ENCODE results near the gene RASEF. TPM values are rescaled to one million over a fixed set of nuclear protein-coding genes. Genes with fewer than 3 reads are reported as not detected.
"Not testable (repeated sequence)": the region's sequence is repeated elsewhere in the genome, so short reads cannot be mapped to it uniquely, and the experiment has no call there.

RASEF gene
- total RNA-seq (under 1 TPM; 0.06 to 0.21 TPM), polyA plus RNA-seq (1 to 10 TPM in 1 of 2 donors, under 1 TPM in 1; 0.08 to 2.0 TPM)
- long read RNA-seq, donor 1: 0 reads
- long read RNA-seq, donor 2, partial matches to known transcripts: 0 of 2 reads
- long read RNA-seq, donor 2, other reads (novel, unspliced or antisense): 1 of 2 reads

DNA sequence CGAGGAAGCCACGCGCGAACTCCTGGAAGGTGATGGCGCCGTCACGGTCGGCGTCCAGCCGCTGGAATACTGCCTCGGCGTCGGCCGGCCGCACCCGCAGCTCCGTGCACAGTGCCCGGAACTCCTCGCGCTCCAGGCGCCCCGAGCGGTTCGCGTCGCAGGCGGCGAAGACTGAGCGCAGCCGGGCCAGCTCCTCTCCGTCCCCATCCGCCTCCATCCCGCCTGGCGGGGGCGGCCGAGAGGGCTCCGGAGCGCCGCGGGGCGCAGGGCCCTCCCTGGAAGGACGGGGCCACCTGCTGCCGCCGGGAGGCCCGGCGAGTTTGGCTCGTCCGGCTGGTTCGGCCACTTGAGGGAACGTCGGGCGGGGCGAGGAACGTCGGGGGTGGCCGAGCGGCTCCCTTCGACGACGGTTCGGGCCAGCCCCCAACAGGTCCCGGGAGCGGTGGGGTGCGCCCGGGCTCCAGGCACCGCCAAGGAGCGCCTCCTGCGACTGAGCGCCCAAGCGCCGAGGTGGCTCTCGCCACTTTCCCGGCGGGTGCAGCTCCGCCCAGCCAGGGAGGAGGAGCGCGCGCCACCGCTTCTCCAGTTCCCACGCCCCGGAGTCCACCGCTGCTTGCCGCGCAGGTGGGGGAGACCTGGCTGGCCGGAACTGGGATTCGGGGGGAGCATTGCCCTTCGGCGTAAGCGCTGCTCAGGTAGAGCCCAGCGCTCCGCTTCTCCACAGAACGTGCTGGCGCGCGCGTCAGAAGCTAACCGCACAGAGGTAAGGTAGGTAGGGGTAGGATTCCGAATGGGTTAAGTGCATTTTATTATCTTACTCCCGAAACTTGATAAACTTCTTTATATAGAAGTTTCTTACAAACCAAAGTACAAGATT is at the start of gene RASEF:
TSS of gene RASEF (minus strand) at position 492 of the 877 bp plus-strand sequence. CDS start at position 217, 275 bp downstream.
- peaks cover 0 to 3% of the 10 kb centered on the region in 2 donors for H3K27me3 ChIP-seq (ENCODE audit: control insufficient read depth in 1 of 2, insufficient read depth in 2 of 2, low read length in 1 of 2)
- no peaks in the 10 kb centered on the region for H3K4me1 ChIP-seq (ENCODE audit: control insufficient read depth in 1 of 2, insufficient read depth in 2 of 2, low read length in 2 of 2)
- no peak within 1 kb of the TSS for H3K27ac ChIP-seq (ENCODE audit: low read depth in 1 of 2, low read length in 2 of 2)
- DNase-seq (peak in 1 of 2 donors; percentile 65), ATAC-seq (ENCODE audit: low FRiP score) (peak; percentile 56)
- H3K9me3 ChIP-seq (ENCODE audit: control insufficient read depth, low read length): peaks cover 5% of the 10 kb centered on the region
- H3K4me3 ChIP-seq (ENCODE audit: low read length in 2 of 2): no peak within 1 kb of the TSS
- WGBS, 2 donors: 2% methylated on average over 71 to 99 of the region's 99 CpGs
- intact Hi-C loops (cut with DNase I): no loop called here
- no peaks in the 10 kb centered on the region for H3K36me3 ChIP-seq (ENCODE audit: control insufficient read depth in 1 of 2, insufficient read depth in 2 of 2, low read length in 1 of 2)

DNA sequence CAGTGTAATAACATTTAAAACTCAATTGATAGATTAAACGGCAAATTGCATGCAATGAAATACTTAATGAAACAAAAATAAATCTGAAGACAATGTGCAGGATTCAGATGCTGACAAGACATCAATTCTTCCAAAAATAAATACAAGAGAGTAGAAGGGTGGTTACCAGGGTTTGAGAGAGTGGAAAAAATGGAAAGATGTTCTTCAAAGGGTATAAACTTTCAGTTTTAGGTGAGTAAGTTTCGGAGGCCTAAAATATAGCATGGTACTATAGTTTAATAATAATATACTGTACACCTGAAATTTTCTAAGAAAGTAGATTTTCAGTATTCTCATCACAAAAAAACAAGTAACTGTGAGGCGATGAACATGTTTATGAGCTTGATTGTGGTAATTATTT is 48.2 kb upstream of the RASEF start:
- DNase-seq: no peak
- WGBS, 2 donors: 88% methylated on average over 3 of the region's 3 CpGs
- ATAC-seq (ENCODE audit: low FRiP score): no peak
- Histone ChIP-seq H3K4me3 (ENCODE audit: low read length in 2 of 2) (no peak overlapping the region), H3K4me1 (ENCODE audit: control insufficient read depth in 1 of 2, insufficient read depth in 2 of 2, low read length in 2 of 2) (no peaks in the 10 kb centered on the region), H3K9me3 (ENCODE audit: control insufficient read depth, low read length) (peaks cover 1% of the 10 kb centered on the region), H3K36me3 (ENCODE audit: control insufficient read depth in 1 of 2, insufficient read depth in 2 of 2, low read length in 1 of 2) (no peaks in the 10 kb centered on the region), H3K27ac (ENCODE audit: low read depth in 1 of 2, low read length in 2 of 2) (no peak overlapping the region), H3K27me3 (ENCODE audit: control insufficient read depth in 1 of 2, insufficient read depth in 2 of 2, low read length in 1 of 2) (no peaks in the 10 kb centered on the region)
- intact Hi-C loops (cut with DNase I): no loop called here

DNA sequence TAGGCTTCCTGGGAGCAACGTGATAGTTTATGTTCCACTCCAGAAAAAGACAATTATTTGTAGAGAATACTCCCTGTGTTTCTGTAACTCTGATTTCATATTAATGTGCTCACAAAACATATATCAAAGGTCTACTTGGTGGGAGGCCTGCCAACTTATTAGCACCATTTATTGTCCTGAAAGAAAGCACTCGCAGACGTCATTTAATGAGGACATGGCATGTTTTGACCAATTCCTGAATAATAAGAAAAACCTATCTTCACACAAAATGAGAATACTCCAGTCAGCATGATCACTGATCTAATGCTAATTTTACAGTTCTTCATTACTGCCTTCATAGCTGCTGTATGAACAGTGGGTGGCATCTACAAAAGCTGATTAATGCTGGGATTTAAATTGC is 46.4 kb upstream of the RASEF start:
- H3K9me3 ChIP-seq (ENCODE audit: control insufficient read depth, low read length): peaks cover 2% of the 10 kb centered on the region
- H3K27ac ChIP-seq (ENCODE audit: low read depth in 1 of 2, low read length in 2 of 2): no peak overlapping the region
- H3K4me3 ChIP-seq (ENCODE audit: low read length in 2 of 2): no peak overlapping the region
- WGBS, 2 donors: 54 to 70% methylated on average over 3 of the region's 3 CpGs
- DNase-seq (no peak), ATAC-seq (ENCODE audit: low FRiP score) (no peak)
- H3K36me3 ChIP-seq (ENCODE audit: control insufficient read depth in 1 of 2, insufficient read depth in 2 of 2, low read length in 1 of 2): no peaks in the 10 kb centered on the region
- H3K4me1 ChIP-seq (ENCODE audit: control insufficient read depth in 1 of 2, insufficient read depth in 2 of 2, low read length in 2 of 2): no peaks in the 10 kb centered on the region
- intact Hi-C loops (cut with DNase I): no loop called here
- H3K27me3 ChIP-seq (ENCODE audit: control insufficient read depth in 1 of 2, insufficient read depth in 2 of 2, low read length in 1 of 2): no peaks in the 10 kb centered on the region

DNA sequence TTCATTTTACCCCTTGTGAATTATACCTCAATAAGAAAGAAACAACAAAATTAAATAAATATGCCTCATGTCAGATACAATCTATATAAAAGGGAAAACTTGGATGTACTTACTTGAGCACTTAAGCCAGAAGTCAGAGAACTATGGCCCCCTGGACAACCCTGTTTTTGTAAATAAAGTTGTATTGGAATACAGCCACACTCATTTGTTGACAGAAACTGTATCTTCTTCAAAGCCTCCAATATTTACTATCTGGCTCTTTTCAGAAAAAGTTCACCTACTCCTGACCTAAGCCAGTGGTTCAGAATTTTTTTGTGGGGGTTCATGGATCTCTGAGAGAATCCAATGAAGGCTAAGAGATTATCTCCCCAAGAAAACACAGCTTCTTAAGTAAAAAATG is 45.3 kb upstream of the RASEF start:
- ATAC-seq (ENCODE audit: low FRiP score) (no peak), DNase-seq (no peak)
- H3K4me1 ChIP-seq (ENCODE audit: control insufficient read depth in 1 of 2, insufficient read depth in 2 of 2, low read length in 2 of 2): no peaks in the 10 kb centered on the region
- intact Hi-C loops (cut with DNase I): no loop called here
- H3K4me3 ChIP-seq (ENCODE audit: low read length in 2 of 2): no peak overlapping the region
- H3K9me3 ChIP-seq (ENCODE audit: control insufficient read depth, low read length): peaks cover 2% of the 10 kb centered on the region
- no peak overlapping the region for H3K27ac ChIP-seq (ENCODE audit: low read depth in 1 of 2, low read length in 2 of 2)
- H3K27me3 ChIP-seq (ENCODE audit: control insufficient read depth in 1 of 2, insufficient read depth in 2 of 2, low read length in 1 of 2): no peaks in the 10 kb centered on the region
- no peaks in the 10 kb centered on the region for H3K36me3 ChIP-seq (ENCODE audit: control insufficient read depth in 1 of 2, insufficient read depth in 2 of 2, low read length in 1 of 2)

DNA sequence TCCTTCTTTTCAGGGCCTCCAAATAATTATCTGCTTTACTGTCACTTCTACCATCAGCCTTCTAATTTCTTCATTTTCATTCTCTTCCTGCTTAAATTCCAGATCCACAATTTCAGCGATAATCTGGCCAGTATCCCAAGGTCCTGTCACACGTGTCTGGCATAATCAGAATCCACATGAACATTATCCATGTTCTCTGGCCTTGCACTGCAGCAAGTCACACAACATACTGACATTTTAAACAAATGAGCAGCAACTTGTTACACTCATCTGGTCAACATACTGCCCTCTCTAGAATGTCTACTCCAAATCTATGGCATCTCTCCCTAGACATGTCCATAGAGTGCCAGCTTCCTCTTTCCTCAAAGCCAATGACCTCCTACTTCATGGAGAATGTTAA is 43.8 kb upstream of the RASEF start:
- H3K4me1 ChIP-seq (ENCODE audit: control insufficient read depth in 1 of 2, insufficient read depth in 2 of 2, low read length in 2 of 2): no peaks in the 10 kb centered on the region
- peaks cover 5% of the 10 kb centered on the region for H3K9me3 ChIP-seq (ENCODE audit: control insufficient read depth, low read length)
- H3K36me3 ChIP-seq (ENCODE audit: control insufficient read depth in 1 of 2, insufficient read depth in 2 of 2, low read length in 1 of 2): no peaks in the 10 kb centered on the region
- WGBS, 2 donors: 61 to 70% methylated on average over 2 of the region's 2 CpGs
- intact Hi-C loops (cut with DNase I): no loop called here
- no peaks in the 10 kb centered on the region for H3K27me3 ChIP-seq (ENCODE audit: control insufficient read depth in 1 of 2, insufficient read depth in 2 of 2, low read length in 1 of 2)
- no peak for DNase-seq
- H3K27ac ChIP-seq (ENCODE audit: low read depth in 1 of 2, low read length in 2 of 2): no peak overlapping the region
- no peak overlapping the region for H3K4me3 ChIP-seq (ENCODE audit: low read length in 2 of 2)
- no peak for ATAC-seq (ENCODE audit: low FRiP score)

DNA sequence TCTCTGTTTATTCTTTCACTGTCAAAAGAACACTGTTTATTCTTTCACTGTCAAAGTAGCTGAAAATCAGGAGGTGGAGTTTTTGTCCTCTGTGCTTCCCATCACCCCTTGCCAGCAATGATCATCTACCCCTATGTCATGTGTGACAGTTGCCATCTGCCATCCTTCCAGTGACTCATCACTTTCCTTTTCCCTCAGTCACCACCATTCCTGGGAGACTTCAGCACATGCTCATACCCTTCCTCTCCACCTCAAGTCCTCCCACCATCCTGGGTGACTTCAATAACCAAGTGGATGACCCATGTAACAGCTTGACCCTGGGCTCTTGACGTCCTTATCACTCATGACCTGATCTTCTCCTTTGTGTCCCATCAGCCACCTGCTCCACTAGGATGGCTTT is 43.3 kb upstream of the RASEF start:
- Histone ChIP-seq H3K9me3 (ENCODE audit: control insufficient read depth, low read length) (peaks cover 5% of the 10 kb centered on the region), H3K27ac (ENCODE audit: low read depth in 1 of 2, low read length in 2 of 2) (no peak overlapping the region), H3K36me3 (ENCODE audit: control insufficient read depth in 1 of 2, insufficient read depth in 2 of 2, low read length in 1 of 2) (no peaks in the 10 kb centered on the region), H3K4me1 (ENCODE audit: control insufficient read depth in 1 of 2, insufficient read depth in 2 of 2, low read length in 2 of 2) (no peaks in the 10 kb centered on the region), H3K27me3 (ENCODE audit: control insufficient read depth in 1 of 2, insufficient read depth in 2 of 2, low read length in 1 of 2) (no peaks in the 10 kb centered on the region), H3K4me3 (ENCODE audit: low read length in 2 of 2) (no peak overlapping the region)
- no peak for ATAC-seq (ENCODE audit: low FRiP score)
- 80 to 86% methylated on average over 1 of the region's 1 CpG for WGBS, 2 donors
- no peak for DNase-seq
- intact Hi-C loops (cut with DNase I): no loop called here

DNA sequence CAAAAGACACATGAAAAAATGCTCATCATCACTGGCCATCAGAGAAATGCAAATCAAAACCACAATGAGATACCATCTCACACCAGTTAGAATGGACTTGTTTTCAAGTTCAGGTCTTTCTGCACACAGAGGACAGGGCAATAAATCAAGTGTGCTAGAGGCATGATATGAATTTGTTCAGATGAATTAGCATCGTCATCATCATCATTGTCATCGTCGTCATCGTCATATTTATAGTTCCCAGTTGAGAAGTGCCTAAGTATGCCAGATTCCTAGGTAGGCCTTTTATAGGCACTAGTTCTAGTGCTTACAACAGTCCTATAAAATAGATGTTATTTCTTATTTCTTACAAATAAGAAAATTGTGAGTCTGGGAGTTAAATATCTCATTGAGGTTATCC is 34.7 kb upstream of the RASEF start:
- no peak for ATAC-seq (ENCODE audit: low FRiP score)
- no peak for DNase-seq

DNA sequence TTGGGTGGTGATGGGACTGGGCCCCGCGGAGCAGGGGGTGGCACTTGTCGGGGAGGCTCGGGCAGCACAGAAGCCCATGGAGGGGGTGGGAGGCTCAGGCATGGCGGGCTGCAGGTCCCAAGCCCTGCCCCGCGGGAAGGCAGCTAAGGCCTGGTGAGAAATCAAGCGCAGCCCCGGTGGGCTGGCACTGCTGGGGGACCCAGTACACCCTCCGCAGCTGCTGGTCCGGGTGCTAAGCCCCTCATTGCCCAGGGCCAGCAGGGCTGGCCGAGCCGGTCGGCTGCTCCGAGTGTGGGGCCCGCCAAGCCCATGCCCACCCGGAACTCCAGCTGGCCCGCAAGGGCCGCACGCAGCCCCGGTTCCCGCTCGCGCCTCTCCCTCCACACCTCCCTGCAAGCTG is 30.4 kb upstream of the RASEF start:
- DNase-seq; ATAC-seq (ENCODE audit: low FRiP score); H3K36me3 ChIP-seq (ENCODE audit: control insufficient read depth in 1 of 2, insufficient read depth in 2 of 2, low read length in 1 of 2); intact Hi-C loops (cut with DNase I); H3K4me1 ChIP-seq (ENCODE audit: control insufficient read depth in 1 of 2, insufficient read depth in 2 of 2, low read length in 2 of 2); H3K4me3 ChIP-seq (ENCODE audit: low read length in 2 of 2); H3K9me3 ChIP-seq (ENCODE audit: control insufficient read depth, low read length); H3K27me3 ChIP-seq (ENCODE audit: control insufficient read depth in 1 of 2, insufficient read depth in 2 of 2, low read length in 1 of 2); H3K27ac ChIP-seq (ENCODE audit: low read depth in 1 of 2, low read length in 2 of 2): not testable (repeated sequence)
- 92 to 96% methylated on average over 13 to 24 of the region's 24 CpGs for whole genome bisulfite sequencing, 2 donors

More for the DNA sequence above, 34.7 kb upstream of the RASEF start:
- H3K4me3 ChIP-seq (ENCODE audit: low read length in 2 of 2): no peak overlapping the region
- H3K9me3 ChIP-seq (ENCODE audit: control insufficient read depth, low read length): peaks cover 3% of the 10 kb centered on the region
- no peaks in the 10 kb centered on the region for H3K4me1 ChIP-seq (ENCODE audit: control insufficient read depth in 1 of 2, insufficient read depth in 2 of 2, low read length in 2 of 2)
- no peak overlapping the region for H3K27ac ChIP-seq (ENCODE audit: low read depth in 1 of 2, low read length in 2 of 2)
- no peaks in the 10 kb centered on the region for H3K36me3 ChIP-seq (ENCODE audit: control insufficient read depth in 1 of 2, insufficient read depth in 2 of 2, low read length in 1 of 2)
- H3K27me3 ChIP-seq (ENCODE audit: control insufficient read depth in 1 of 2, insufficient read depth in 2 of 2, low read length in 1 of 2): no peaks in the 10 kb centered on the region
- intact Hi-C loops (cut with DNase I): no loop called here
- WGBS, 2 donors: 93 to 96% methylated on average over 4 of the region's 4 CpGs

DNA sequence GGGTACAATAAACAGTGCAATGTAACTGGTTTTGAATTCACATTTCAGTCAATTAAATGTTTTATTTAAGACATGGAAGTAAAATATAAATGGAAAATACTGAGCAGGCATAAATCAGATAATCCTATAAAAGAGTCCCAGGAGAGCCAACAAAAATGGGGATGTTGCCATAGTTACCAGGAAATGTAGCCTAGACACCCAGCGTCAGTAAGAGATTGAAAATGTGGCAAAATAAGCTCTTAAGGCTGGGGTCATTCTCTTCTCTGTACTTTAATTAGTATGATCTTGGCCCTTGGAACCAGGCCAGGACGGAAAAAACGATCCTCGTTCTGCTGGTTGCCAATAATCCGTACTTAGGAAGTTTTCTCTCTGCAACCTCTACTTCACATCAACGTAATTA is 18.9 kb upstream of the RASEF start:
- H3K4me1 ChIP-seq (ENCODE audit: control insufficient read depth in 1 of 2, insufficient read depth in 2 of 2, low read length in 2 of 2): no peaks in the 10 kb centered on the region
- ATAC-seq (ENCODE audit: low FRiP score) (no peak), DNase-seq (no peak)
- intact Hi-C loops (cut with DNase I): no loop called here
- H3K36me3 ChIP-seq (ENCODE audit: control insufficient read depth in 1 of 2, insufficient read depth in 2 of 2, low read length in 1 of 2): no peaks in the 10 kb centered on the region
- H3K9me3 ChIP-seq (ENCODE audit: control insufficient read depth, low read length): peaks cover 2% of the 10 kb centered on the region
- 42 to 43% methylated on average over 6 of the region's 6 CpGs for WGBS, 2 donors
- no peaks in the 10 kb centered on the region for H3K27me3 ChIP-seq (ENCODE audit: control insufficient read depth in 1 of 2, insufficient read depth in 2 of 2, low read length in 1 of 2)
- H3K27ac ChIP-seq (ENCODE audit: low read depth in 1 of 2, low read length in 2 of 2): no peak overlapping the region
- H3K4me3 ChIP-seq (ENCODE audit: low read length in 2 of 2): no peak overlapping the region
